Heart left ventricle (tissue), 16 donors: ENCODE data around the gene SPECC1L. TPM values are rescaled to one million over a fixed set of nuclear protein-coding genes. Genes with fewer than 3 reads are reported as not detected.
"Not testable (repeated sequence)": the region's sequence is repeated elsewhere in the genome, so short reads cannot be mapped to it uniquely, and the experiment has no call there.

ENCODE experiments used
- ATAC-seq, 4 donors: fragments of 200-7000 bp; cut with Tn5 transposase; one replicate each; pipeline ENCODE4 v1.9.1; 2020 to 2022; ENCODE audit warnings: moderate library complexity in 4 of 4, mild to moderate bottlenecking in 3 of 4, moderate number of reproducible peaks in 1 of 4
- DNase-seq, 5 donors: peaks; one replicate each; pipeline ENCODE4 v3.0.0-alpha.2; 2020
- H3K27ac ChIP-seq, 12 donors: fragments of 200-600 bp; sonication (generic) in 4 of 12; one replicate each; pipeline versions ENCODE4 v1.5.0 to v1.8.0; 2016 to 2022; ENCODE audit warnings: mild to moderate bottlenecking in 2 of 12
- H3K27me3 ChIP-seq, 9 donors: fragments of 200-600 bp; sonication (generic) in 2 of 9; one replicate each; pipeline versions ENCODE4 v1.5.1 to v1.8.0; 2016 to 2022; ENCODE audit warnings: mild to moderate bottlenecking in 3 of 9
- H3K36me3 ChIP-seq, 9 donors: fragments of 200-600 bp; sonication (generic) in 2 of 9; one replicate each; pipeline versions ENCODE4 v1.5.0 to v1.8.0; 2018 to 2022; ENCODE audit warnings: mild to moderate bottlenecking in 2 of 9
- H3K4me1 ChIP-seq, 12 donors: fragments of 200-600 bp; sonication (generic) in 4 of 12; one replicate each; pipeline versions ENCODE4 v1.5.0 to v1.8.0; 2016 to 2022; ENCODE audit warnings: mild to moderate bottlenecking in 3 of 12
- H3K4me3 ChIP-seq, 12 donors: fragments of 200-600 bp; sonication (generic) in 4 of 12; one replicate each; pipeline versions ENCODE4 v1.5.0 to v1.8.0; 2017 to 2022; ENCODE audit warnings: mild to moderate bottlenecking in 9 of 12, moderate library complexity in 4 of 12
- H3K9me3 ChIP-seq, 12 donors: fragments of 200-600 bp; sonication (generic) in 4 of 12; one replicate each; pipeline versions ENCODE4 v1.5.0 to v1.8.0; 2016 to 2022; ENCODE audit warnings: mild to moderate bottlenecking in 1 of 12
- POLR2A ChIP-seq, 2 donors: fragments of 450-650 bp; IDR thresholded peaks; one replicate each; pipeline ENCODE4 v1.6.1; 2017; ENCODE audit warnings: antibody characterized with exemption in 2 of 2, mild to moderate bottlenecking in 2 of 2, moderate library complexity in 2 of 2
- WGBS, 4 donors: extraction: QIAGEN DNeasy Blood & Tissue Kit in 2 of 4; methylation state at CpG; one replicate each; pipeline versions ENCODE4 v1.1.5 to v1.1.7; 2013 to 2018; 5-methylcytosine and 5-hydroxymethylcytosine counted together
- intact Hi-C, 10 donors: fragments of 100-400 bp; cut with DNase I; formaldehyde crosslinking; loops; one replicate each; pipeline versions ENCODE4 v1.11.1 to v1.14.2; 2022
- polyA plus RNA-seq, 2 donors: library from polyadenylated mRNA; stranded (reverse); fragments of 200-250 nt; gene quantifications; one replicate each; pipeline ENCODE4 v1.2.3, GENCODE V29; 2013
- total RNA-seq, 9 donors: library from RNA; depleted of rRNA in 2 of 9; stranded (reverse); fragments of >200 nt in 2 of 9; fragmentation: NEBNext Ultra II Directional in 3 of 9; extraction: Animal tissue kit (Norgen Biotek cat#: 25700) in 3 of 9; gene quantifications; one replicate each; pipeline versions ENCODE4 v1.1.0 to v1.2.4, GENCODE V29; 2016 to 2023
- TF ChIP-seq, protein P1 (sequence below), 12 donors: fragments of 200-600 bp; sonication (generic) in 4 of 12; IDR thresholded peaks; one replicate each; pipeline versions ENCODE4 v1.5.0 to v1.8.0; 2018 to 2022; ENCODE audit warnings: antibody characterized with exemption in 12 of 12, mild to moderate bottlenecking in 5 of 12
- donor health status: ischemic (EF 13 %, LVEDD 7.1; RV severe dilation, severe dysfunction).
- donor health status: healthy with polysubstance abuse.
- donor health status: DM: no; HTN: yes; CAD: no.
- donor health status: DM: no; HTN: no; CAD: no.
- donor health status: ischemic (EF 25% LVEDD 6.9; RV normal size, moderate dysfunction).
- donor health status: ischemic (EF 25% LVEDD 5.7; RV mildly dilated, moderate dysfunction).
- donor health status: healthy.
- donor health status: DM: yes; HTN: yes; CAD: no.
- donor health status: ischemic (EF 35%, LVEDD 5.7; RV mildly dilated, moderate dysfunction).
- donor health status: nonischemic (EF 11% LVEDD 7.7; RV severe dilation, severe dysfunction).
- donor health status: DM: yes; HTN: yes; CAD: no.
- donor health status: PGD.
- donor health status: ischemic (EF 29% LVEDD 5.4; RV normal size, mild dysfunction).
- donor health status: nonischemic (EF 23%, LVEDD 6.1; RV moderate dilation, normal function).

Gene SPECC1L
- total and polyA plus RNA-seq, 11 donors = 9.8 to 65.3 (median 38.9) TPM

DNA sequence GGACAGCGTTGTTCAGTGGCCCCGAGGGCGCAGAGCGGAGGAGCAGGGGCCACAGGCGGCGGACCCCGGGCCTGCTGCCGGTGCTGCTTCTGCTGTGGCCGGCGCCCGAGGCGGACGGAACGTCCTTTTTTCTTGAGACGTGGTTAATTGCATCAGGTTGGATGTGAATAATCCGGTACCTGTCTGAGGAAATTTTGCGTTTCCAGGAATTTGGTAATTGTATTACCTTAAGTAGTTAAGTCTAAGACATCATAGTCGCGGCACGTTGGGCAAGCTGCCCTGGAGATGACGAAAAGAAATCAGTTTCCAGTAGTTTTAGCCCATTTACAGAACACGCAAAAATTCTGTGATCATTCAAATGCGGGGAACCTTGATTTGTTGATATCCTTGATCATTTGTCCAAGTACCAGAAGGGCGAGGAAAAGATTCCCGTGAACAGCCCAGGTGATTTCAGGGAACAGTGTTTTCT, 789 bp downstream of the SPECC1L start:
- Histone ChIP-seq H3K4me1 (peaks cover 7 to 48% (median 32%) of the 10 kb centered on the region in 12 donors), H3K36me3 (no peaks in the 10 kb centered on the region), H3K9me3 (no peaks in the 10 kb centered on the region), H3K4me3 (peak overlapping the region; percentile 61 to 99 (median 85)), H3K27me3 (no peaks in the 10 kb centered on the region), H3K27ac (peak overlapping the region; percentile 88 to 99 (median 95))
- no peak for DNase-seq
- 1 to 3% (median 1%) methylated on average over 13 to 25 of the region's 25 CpGs for WGBS, 4 donors
- TF ChIP-seq, protein P1, sequence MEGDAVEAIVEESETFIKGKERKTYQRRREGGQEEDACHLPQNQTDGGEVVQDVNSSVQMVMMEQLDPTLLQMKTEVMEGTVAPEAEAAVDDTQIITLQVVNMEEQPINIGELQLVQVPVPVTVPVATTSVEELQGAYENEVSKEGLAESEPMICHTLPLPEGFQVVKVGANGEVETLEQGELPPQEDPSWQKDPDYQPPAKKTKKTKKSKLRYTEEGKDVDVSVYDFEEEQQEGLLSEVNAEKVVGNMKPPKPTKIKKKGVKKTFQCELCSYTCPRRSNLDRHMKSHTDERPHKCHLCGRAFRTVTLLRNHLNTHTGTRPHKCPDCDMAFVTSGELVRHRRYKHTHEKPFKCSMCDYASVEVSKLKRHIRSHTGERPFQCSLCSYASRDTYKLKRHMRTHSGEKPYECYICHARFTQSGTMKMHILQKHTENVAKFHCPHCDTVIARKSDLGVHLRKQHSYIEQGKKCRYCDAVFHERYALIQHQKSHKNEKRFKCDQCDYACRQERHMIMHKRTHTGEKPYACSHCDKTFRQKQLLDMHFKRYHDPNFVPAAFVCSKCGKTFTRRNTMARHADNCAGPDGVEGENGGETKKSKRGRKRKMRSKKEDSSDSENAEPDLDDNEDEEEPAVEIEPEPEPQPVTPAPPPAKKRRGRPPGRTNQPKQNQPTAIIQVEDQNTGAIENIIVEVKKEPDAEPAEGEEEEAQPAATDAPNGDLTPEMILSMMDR (IDR thresholded peaks at IDR 0.05) = no peak
- no peak for TF ChIP-seq POLR2A (IDR thresholded peaks at IDR 0.05)
- no peak for ATAC-seq
- intact Hi-C loops = loop anchor here in 2 of 10 donors (5.0 kb wide), 2 partner anchors 51 to 251 kb away; no protein-coding TSS in a partner anchor

DNA sequence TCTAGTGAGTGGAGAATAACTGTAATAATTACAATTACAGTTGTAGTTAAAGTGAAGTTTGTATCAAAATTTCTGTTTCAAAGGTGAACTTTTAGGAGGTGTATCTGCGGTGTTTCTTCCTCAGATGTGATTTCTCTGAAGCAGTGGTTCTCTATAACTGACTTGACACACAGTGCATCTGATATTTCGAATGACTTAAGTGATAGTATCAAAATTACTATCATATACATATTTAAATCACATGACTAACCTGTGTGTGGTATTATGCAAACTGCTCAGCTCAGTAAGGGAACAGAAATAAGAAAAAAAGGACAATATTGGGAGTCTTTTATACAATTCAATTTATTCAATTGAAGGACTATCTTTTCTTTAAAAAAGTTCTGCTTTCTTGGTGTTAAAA, 2.4 kb downstream of the SPECC1L start:
- peaks cover 7 to 48% (median 32%) of the 10 kb centered on the region in 12 donors for H3K4me1 ChIP-seq
- not testable (repeated sequence) for ATAC-seq, H3K27ac ChIP-seq, H3K9me3 ChIP-seq, H3K27me3 ChIP-seq, DNase-seq, H3K4me3 ChIP-seq, H3K36me3 ChIP-seq
- WGBS, 4 donors = 80 to 88% (median 85%) methylated on average over 2 of the region's 2 CpGs
- intact Hi-C loops = loop anchor here in 2 of 10 donors (5.0 kb wide), 2 partner anchors 49 to 249 kb away; no protein-coding TSS in a partner anchor

DNA sequence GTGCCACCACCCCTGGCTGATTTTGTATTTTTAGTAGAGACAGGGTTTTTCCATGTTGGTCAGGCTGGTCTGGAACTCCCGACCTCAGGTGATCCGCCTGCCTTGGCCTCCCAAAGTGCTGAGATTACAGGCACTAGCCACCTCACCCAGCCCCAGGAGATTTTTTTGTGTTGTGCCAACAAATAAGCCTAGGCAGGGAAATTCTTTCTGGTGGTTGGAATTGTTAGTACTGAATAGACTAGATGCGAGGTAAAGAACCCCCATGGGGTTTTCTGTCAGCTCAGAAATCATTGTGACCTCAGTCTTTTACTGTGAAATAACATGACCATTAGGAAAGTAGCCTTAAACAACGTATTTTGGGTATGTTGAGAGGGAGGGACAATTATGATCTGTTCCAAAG, 3.3 kb downstream of the SPECC1L start:
- H3K9me3 ChIP-seq, H3K27me3 ChIP-seq, H3K36me3 ChIP-seq, ATAC-seq, DNase-seq, H3K4me3 ChIP-seq: not testable (repeated sequence)
- intact Hi-C loops = loop anchor here in 2 of 10 donors (5.0 kb wide), 2 partner anchors 48 to 248 kb away; no protein-coding TSS in a partner anchor
- Histone ChIP-seq H3K4me1 (peaks cover 7 to 52% (median 32%) of the 10 kb centered on the region in 12 donors), H3K27ac (peak overlapping the region in 3 of 12 donors; percentile 1 to 29 (median 9))
- WGBS, 4 donors = 51 to 70% (median 63%) methylated on average over 4 of the region's 4 CpGs

GRCh38 chr22:24274696-24275405, 4.2 kb downstream of the SPECC1L start:
- not testable (repeated sequence) for ATAC-seq

DNA sequence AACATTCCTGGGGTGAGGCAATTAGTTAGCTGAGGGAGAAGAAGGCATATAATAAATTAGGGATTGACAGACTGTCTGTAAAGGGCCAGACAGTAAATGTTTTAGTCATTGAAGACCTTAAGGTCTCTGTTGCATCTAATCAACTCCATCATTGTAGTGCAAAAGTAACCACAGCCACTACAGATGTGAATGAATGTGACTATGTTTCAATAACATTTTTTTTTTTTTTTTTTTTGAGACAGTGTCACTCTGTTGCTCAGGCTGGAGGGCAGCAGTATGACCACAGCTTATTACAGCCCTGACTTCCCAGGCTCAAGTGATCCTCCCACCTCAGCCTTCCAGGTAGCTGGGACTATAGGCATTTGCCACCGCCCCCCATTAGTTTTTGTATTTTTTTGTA, 9.7 kb downstream of the SPECC1L start:
- intact Hi-C loops = not testable (repeated sequence)

More at GRCh38 chr22:24274696-24275405, 4.2 kb downstream of the SPECC1L start:
- not testable (repeated sequence) for H3K4me3 ChIP-seq, H3K9me3 ChIP-seq, H3K27me3 ChIP-seq, H3K36me3 ChIP-seq, DNase-seq
- TF ChIP-seq, protein P1 (IDR thresholded peaks at IDR 0.05) = peak in 5 of 12 donors; percentile 13 to 32 (median 14)
- intact Hi-C loops = loop anchor here in 2 of 10 donors (5.0 kb wide), 2 partner anchors 47 to 247 kb away; no protein-coding TSS in a partner anchor
- WGBS, 4 donors = 41 to 52% (median 46%) methylated on average over 6 to 7 of the region's 7 CpGs
- Histone ChIP-seq H3K4me1 (peaks cover 7 to 54% (median 35%) of the 10 kb centered on the region in 12 donors), H3K27ac (peak overlapping the region in 9 of 12 donors; percentile 14 to 61 (median 37))

More for the DNA sequence above, 9.7 kb downstream of the SPECC1L start:
- H3K36me3 ChIP-seq, H3K27ac ChIP-seq, ATAC-seq, H3K9me3 ChIP-seq, H3K27me3 ChIP-seq, H3K4me3 ChIP-seq, DNase-seq: not testable (repeated sequence)
- 93 to 100% (median 96%) methylated on average over 1 of the region's 1 CpG for WGBS, 4 donors
- peaks cover 0 to 31% (median 16%) of the 10 kb centered on the region in 12 donors for H3K4me1 ChIP-seq
